Hippocampal formation (tissue), 2 donors: Measurements from ENCODE around the gene MBP.

Experiments
- DNase-seq, 2 donors: peaks; one replicate each; lab custom pipeline; 2025; lab: John Stamatoyannopoulos, UW

Gene MBP

GRCh38 chr18:77100751-77101355 lies 31.7 kb downstream of the MBP start:
- no peak for DNase-seq

DNA sequence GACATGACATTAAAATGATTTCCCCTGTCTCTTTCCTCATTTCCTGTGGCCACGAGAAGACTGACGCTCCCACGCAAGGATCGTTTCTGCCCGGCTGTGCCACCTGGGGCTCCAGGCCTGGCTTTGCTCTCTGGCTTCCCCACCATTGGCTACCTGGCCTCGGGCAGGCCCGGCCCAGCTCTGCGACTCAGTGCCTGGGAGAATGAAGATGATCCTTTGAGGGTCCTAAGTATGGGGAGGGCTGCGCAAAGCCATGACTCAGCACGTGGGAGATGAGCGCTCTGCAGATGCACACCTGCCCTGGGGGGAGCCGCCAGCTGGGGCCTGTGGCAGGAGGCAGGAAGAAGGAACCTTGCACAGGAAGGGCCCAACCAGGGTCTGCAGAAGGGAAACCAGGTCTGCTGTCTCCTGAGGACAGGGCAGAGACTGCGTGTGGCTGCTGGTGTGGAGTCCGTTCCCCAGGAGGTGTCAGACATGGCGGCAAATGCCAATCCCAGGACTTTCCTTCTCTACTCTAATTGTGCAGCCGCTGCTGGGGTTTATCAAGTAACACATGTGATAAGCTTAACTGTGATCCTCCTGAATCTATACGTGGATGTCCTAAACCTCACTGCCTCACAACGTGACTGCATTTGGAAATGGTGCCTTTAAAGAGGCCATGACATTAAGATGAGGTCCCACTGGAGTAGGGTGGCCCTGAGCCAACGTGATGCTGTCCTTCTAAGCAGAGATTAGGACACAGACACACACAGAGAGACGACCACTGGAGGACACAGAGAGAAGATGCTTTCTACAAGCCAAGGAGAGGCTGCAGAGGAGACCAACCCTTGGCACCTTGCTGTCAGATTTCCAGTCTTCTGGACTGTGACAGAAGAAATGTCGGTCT lies 32.9 kb downstream of the MBP start:
- DNase-seq, result no peak

GRCh38 chr18:77098538-77099174 lies 33.9 kb downstream of the MBP start:
- no peak for DNase-seq

DNA sequence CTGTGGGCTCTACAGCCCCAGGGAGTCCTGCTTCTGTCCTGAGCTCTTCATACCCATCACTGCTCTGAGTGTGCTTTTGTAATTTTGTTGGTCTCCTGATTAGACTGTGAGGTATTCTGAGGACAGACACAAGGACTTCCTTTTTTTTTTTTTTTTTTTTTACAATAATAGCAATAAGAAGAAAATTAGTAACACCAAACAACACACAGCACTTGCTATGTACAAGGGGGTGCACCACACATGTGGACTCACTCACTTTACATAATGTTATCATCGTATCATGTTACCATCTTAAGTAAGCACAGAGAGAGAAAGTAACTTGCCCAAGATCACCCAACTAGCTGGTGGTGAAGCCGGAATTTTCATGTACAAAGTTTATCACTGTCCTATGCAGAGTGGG lies 34.6 kb downstream of the MBP start:
- DNase-seq, result no peak

GRCh38 chr18:77096936-77097886 lies 35.4 kb downstream of the MBP start:
- no peak for DNase-seq

DNA sequence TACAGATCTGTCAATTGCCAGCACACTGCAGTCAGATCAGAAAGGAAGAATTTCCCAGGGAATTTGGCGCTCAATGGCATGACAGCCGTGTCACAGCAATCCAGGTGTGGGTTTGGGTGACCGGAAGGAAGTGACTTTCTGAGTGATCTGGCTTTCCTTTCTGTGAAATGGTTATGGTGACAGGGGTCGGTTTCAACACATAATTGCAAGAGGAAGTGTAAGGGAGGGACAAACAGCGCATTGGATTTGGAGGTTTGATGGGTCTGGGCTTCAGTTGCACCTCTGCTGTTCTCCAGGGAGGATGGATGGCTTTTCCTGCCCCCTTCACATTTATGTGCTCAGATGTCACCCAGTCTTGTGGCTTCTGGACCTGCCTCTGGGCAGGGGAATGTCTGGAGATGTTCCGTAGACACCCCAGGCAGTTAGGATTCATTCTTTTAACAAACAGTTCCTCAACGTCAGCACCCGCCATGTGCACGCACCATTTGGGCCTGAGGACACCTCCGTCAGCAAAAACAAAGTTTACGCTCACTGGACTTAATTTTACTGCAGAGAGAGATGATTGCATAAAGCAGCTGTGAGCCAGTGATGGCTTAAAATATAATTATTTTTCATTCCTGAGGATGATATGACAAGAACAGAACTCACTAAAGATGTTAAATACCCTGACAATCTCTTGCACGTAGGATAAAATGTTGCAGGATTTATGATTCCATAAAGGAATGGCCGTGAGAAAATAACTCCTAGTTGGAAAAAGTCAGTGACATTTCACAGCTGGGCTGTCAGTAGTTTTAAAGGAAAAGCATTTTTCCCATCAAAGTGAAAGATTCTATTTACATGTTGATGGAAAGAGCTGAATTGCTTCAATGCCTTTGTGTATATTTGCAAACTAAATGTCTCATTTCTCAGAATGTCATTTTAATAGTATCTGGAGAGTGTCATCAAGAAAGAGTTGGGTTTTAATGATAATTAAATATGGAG lies 36.9 kb downstream of the MBP start:
- no peak for DNase-seq

- no peak for DNase-seq
These were observed 39.0 kb downstream of the MBP start for GRCh38 chr18:77093586-77093985.

GRCh38 chr18:77093067-77093430 lies 39.5 kb downstream of the MBP start:
- no peak for DNase-seq

- no peak for DNase-seq
These were observed 40.2 kb downstream of the MBP start for GRCh38 chr18:77092104-77093066.

- no peak for DNase-seq
These were observed 41.2 kb downstream of the MBP start for GRCh38 chr18:77091366-77091765.

DNA sequence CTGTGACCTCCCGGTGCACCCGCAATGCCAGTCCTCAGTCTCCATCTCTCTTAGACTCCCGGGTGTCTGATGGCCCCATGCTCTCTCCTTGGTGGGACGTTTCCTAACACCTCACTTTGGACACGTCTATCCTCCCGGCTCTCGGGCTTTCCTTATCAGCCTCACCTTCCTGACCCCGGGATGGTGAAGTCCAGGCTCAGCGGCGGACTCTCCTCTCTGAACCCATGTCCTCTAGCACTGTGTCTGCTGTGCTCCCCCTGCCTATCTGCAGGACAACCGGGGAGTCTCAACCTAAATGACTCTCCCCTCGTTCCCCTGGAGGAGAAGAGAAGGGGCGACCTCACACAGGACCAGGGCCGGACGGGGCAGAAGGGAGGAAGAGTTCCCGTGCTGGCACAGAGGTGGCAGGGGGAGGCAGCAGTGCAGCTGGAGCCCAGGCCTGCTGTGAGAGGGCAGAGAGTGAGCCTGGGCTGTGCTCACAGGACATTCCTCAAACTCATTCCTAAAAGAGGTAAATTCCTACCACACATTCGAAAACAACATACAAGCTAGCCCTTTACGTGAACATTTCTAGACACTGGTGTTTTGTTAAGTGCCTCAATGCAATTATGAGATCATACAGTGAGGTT lies 41.9 kb downstream of the MBP start:
- no peak for DNase-seq

GRCh38 chr18:77089723-77090285 lies 42.8 kb downstream of the MBP start:
- DNase-seq, result no peak

- no peak for DNase-seq
These were observed 43.4 kb downstream of the MBP start for GRCh38 chr18:77088963-77089722.

GRCh38 chr18:77087393-77088141 lies 45.0 kb downstream of the MBP start:
- DNase-seq, result no peak

DNA sequence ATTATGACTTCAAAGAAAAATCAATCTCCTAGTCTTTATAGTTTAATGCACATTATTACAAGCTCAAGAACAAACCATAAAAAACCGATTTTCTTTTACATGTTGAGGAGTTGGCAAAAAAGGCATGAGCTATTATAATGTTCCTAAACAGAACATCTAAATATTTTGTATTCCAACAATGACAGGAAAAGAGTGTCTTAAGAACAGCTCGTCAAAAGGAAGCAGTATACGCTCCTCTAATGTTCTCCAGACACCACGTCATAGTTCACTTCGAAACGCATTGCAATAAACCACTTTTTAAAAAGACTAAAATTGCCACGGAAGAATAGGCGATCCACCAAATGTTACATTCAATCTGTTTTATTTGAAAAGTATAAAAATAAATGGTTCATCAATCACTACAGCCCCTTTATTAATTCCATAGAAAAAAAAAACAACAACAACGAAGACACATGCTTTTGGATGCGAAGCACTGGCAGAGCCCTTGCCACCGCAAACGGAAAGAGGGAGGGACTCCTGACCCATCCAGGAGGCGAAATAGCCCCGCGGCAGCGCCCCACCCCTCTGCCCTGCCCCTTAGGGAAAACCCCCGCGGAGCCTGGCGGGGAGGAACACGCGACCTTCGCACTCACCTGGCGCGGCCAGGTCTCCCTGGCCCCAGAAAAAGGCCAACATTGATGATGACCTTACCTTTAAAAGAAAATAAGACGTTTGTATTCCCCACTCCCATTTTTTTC lies 45.8 kb downstream of the MBP start:
- DNase-seq, result no peak

DNA sequence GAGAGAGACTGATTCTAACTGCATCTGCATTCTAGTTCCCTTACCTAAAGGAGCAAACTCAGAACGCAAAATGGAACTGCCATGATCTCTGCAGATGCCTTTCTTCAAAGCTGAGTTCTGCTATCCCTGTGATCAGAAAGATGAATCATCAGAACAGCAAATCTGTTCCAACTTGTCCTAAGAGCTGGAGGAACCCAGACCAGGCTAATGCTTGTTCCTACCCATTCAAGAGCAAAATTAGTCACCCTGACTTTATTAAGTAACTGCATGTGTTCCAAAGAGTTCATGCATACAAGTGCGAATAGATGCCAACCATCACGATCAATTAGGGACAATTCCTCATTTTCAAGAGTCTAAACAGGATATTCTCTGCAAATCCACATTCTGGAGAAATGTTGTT lies 46.5 kb downstream of the MBP start:
- no peak for DNase-seq

- DNase-seq, result no peak
These were observed 47.9 kb downstream of the MBP start for GRCh38 chr18:77084688-77085035.
